HK-2 (cell line): ENCODE results near the gene TYMP.
"Not testable (repeated sequence)": the region's sequence is repeated elsewhere in the genome, so short reads cannot be mapped to it uniquely, and the experiment has no call there.

ENCODE experiments used
- DNase-seq: peaks from one replicate; pipeline ENCODE4 v3.0.0-alpha.2; 2018; ENCODE audit not compliant: unreplicated experiment

TYMP gene

GRCh38 chr22:50541667-50542026 lies 11.8 kb upstream of the TYMP start:
- DNase-seq = not testable (repeated sequence)

GRCh38 chr22:50540381-50540780 lies 10.6 kb upstream of the TYMP start:
- no peak for DNase-seq

DNA sequence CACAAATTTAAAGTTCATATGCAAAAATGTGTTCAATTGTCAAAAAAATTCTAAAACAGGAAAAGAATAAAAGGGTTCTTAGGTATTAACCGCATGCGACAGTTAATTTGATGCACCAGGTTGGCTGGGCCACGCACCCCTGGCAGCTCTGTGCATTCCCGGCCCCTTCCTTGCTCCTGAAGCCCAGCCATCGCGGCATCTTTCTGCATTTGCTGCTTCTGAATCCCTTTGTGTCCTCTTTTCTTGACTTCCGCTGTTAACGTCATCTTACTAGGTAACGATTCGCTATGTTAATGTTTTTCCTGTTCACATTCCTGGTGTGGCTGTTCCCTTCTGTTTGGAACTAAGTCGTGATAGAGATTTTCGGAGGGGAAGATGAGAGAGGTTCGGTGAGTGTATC lies 8.0 kb upstream of the TYMP start:
- no peak for DNase-seq

DNA sequence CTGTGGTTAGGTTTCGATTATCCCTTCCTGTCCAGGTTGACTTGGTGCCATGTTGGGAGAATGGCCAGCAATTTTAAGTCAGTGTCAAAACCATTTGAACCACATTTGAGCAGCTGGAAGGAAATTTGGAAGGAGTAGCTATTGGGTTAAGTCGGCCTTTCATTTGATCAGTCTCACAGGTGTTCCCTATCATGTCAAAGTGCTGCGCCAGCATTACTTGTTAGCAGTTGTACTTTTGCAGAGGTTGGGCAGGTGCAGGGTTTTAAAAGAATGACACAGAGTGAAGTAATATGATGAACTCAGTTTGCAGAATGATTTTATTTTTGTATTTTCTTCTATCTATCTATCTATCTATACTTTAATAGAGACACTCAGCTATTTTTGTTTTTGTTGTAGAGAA lies 6.4 kb upstream of the TYMP start:
- DNase-seq = no peak

DNA sequence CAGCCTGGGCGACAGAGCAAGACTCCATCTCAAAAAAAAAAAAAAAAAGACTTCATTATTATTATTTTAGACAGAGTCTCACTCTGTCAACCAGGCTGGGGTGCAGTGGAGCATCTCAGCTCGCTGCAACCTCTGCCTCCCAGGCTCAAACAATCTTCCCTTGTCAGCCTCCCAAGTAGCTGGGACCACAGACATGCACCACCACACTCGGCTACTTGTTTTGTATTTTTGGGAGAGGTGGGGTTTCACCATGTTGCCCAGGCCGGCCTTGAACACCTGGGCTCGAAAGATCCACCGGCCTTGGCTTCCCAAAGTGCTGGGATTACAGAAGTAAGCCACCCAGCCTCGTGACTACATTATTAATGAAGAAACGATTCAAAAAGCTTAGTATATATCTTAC lies 5.3 kb upstream of the TYMP start:
- no peak for DNase-seq

- DNase-seq = peak; percentile 63
Observed at GRCh38 chr22:50533856-50534711, 4.3 kb upstream of the TYMP start.

- DNase-seq = no peak
Observed at GRCh38 chr22:50532824-50533796, 3.3 kb upstream of the TYMP start.

- DNase-seq = peak; percentile 76
Observed at GRCh38 chr22:50531962-50532674, 2.3 kb upstream of the TYMP start.

- DNase-seq = peak; percentile 72
Observed at GRCh38 chr22:50531546-50531961, 1.7 kb upstream of the TYMP start.

GRCh38 chr22:50530877-50531545 lies 1.2 kb upstream of the TYMP start:
- peak; percentile 85 for DNase-seq

- DNase-seq = no peak
Observed at GRCh38 chr22:50530580-50530876, 716 bp upstream of the TYMP start.

DNA sequence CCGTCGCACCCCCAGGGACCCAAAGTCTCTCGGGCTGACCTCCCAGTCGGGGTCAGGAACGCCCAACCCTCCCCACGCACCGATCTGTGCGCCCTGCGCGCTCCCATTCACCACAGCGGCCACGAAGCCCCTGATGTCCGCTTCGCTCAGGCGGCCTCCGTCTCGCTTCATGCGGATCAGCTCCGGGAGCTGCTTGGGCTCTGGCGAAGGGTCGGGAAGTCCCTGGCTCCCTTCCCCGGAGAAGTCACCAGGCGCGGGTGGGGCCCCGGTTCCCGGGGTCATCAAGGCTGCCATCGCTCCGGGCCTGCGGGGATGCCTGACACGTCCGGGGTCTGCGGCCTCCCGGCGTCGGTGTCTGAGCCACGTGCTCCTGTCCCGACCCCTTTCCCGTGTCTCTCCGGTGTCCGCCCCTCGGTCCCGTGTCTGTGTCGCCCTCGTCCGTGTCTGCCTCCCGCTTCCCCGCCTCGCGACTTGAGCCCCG lies 356 bp downstream of the TYMP start:
- no peak for DNase-seq

DNA sequence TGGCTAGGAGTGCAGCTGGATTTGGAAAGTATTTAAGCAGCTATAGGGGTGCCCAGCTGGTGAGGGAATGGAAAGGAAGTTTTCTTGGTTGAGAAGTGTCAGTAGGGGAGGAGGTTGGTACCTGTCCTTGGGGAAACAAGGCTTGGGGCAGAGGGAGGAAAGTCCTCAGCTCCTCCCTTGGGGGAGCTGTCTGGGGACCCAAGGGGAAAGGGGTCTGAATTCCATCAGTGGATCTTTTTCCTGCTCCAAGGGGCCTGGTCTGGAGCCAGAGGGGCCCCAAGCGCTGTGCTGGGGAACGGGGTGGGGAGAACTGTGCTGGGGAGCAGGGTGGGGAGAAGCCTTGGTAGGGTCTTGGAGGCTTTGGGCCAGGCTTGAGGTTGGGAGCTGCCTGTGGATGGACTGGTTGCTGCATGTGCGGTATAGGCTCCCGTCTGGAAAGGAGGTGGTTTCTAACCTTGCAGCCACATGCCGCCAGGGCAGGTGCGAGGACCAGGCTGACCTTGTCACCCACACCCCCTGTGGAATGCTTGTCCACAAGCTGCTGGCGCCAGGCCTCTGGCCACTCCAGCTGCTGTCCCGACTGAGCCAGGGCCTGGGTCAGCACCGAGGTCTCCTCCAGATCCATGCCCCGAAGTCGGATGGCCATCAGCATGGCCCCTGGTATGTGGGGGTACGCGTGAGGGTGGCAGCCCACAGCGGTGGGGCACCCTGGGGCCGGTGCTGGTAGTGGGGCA lies 963 bp downstream of the TYMP start:
- no peak for DNase-seq

DNA sequence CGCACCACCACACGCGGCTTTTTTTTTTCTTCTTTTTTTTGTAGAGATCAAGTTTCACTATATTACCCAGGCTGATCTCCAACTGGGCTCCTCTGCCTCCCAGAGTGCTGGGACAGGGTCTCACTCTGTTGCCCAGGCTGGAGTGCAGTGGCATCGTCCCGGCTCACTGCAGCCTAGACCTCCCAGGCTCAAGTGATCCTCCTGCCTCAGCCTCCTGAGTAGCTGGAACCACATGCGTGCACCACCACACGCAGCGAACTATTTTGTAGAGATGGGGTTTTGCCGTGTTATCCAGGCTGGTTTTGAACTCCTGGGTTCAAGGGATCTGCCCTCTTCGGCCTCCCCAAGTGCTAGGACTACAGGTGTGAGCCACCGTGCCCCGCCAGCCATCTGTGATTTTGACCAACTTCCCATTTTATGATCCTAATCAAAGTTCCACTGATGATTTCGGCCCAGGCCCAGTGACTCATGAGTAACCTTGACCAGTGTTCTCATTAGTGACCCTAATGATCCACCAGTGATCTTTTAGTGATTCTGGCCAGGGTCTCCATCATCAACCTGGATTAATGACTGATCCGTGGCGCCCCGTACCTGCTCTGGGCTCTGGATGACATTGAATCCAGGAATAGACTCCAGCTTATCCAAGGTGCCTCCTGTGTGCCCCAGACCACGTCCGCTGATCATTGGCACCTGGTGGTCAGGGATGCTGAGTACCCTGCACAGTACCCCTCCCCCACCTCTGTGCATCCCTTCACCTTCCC lies 1.7 kb downstream of the TYMP start:
- no peak for DNase-seq

DNA sequence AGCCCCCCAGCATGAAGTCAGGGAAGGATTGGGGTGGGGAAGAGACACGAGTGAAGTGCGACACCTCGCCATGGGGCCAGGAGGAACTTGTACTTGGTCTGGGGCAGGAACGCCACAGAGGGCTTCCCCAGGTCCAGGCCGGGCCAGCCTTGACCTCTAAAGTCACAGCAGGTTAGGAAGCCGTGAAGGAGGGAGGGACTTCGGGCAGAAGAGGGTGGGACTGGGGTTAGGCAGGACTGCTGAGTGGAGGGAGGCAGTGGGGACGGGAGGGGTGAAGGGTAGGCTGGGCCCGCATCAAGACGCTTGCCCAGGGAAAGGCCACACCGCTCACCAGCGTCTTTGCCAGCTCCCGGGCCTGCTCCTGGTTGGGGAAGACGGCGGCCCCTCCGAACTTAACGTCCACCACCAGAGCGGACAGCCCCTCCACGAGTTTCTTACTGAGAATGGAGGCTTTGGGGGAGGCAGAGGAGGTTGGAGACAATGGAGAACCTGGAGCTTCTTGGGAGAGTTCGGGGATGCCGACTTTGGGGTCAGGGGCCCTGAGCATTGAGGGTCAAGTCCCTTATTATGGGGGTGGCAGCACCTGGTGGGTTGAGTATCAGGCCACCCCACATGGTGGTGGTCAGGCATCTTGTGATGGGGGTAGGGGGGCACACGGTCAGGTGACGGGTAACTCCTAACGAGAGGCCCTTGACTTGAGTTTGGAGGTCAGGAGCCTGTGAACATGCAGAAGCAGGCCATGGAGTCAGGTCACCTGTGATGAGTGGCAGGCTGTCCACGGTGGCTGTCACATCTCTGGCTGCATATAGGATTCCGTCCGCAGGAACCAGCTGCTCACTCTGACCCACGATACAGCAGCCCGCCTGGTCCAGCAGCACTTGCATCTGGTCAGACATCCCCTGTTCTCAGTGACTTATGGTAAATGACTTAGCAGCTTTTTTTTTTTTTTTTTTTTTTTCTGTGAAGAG lies 2.7 kb downstream of the TYMP start:
- DNase-seq = peak; percentile 55

GRCh38 chr22:50526108-50526833 lies 3.5 kb downstream of the TYMP start:
- peak; percentile 77 for DNase-seq

GRCh38 chr22:50525858-50526107 lies 4.0 kb downstream of the TYMP start:
- no peak for DNase-seq

GRCh38 chr22:50525104-50525857 lies 4.5 kb downstream of the TYMP start, which contains the start of gene SCO2:
Gene SCO2 (minus strand): TSS chr22:50525598. CDS start chr22:50524411, 1,187 bp downstream.
- DNase-seq = peak; percentile 97
